ENCODE measurements around the gene PTPA.

PTPA gene

DNA sequence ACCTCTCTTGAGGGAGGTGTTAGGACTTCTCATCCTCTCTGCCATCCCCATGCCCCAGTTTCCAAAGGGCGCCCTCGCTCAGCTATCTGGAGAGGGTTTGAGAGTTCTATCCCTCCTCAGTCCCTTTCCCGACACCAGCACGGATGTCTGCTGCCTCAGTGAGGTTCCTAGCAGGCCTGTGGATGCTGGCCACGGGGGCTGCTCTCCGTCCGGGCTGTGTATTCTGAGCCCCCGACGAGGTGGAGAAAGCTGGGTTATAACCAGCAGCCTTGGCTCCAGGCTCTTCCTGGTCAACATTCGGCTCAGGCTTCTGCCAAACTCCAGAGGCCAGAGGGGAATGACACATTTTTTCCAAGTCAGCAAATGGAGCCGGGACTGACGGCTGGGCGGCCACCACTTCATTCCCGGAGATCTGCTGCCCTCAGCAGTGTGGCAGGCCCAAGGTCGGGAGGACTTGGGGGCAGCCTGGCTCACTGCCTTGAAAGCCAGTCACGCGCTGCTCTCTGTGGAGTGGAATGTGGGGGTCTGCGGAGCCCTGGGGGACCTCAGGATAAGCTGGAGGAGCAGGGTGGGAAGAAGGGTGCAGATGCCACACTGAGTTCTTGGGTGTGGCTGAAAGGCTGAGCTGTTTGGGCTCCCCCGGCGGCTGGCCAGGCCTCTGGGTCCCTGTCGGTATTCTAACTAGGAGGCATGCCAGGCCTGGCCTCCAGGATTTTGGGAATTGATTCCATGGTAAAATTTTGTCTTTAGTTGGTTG is 27.4 kb downstream of the PTPA start:
- DNase-seq (ENCODE audit: low spot score): peak; percentile 82

DNA sequence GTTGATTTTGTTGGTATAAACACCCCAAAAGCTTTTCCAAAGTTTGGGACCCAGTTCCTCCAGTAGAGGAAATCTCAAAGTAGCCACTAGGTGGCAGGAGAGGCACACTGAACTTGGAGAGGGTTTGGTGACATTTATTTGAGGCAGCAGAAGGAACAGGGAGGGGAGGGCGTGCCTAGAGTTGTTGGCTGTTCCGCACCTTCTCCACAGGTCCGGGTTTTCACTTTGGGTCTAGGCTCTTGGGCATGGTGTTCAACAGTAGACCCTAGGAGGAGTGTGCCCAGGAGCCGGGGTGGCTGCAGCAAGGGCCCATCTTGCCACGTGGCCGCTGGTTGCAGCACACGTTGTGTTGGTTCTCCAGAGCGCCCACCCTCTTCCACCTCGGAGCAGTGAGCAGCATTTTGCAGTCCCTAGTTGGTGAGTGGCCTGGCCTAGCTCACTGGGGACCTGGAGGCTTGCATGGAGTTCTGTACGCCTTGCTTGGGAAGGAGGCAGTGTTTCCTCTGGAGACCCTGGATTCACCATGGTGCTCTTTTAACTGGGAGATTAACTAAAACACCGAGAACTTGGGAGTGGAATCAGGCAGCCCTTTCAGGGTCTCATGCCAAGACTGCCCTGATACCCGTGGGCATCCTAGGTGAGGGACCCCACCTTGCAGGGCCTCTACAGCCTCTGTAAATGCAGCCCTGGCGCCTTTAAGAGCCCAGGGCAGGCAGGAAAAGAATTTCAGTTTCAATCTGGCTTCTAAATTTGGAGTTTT is 28.2 kb downstream of the PTPA start:
- peak; percentile 72 for DNase-seq (ENCODE audit: low spot score)

DNA sequence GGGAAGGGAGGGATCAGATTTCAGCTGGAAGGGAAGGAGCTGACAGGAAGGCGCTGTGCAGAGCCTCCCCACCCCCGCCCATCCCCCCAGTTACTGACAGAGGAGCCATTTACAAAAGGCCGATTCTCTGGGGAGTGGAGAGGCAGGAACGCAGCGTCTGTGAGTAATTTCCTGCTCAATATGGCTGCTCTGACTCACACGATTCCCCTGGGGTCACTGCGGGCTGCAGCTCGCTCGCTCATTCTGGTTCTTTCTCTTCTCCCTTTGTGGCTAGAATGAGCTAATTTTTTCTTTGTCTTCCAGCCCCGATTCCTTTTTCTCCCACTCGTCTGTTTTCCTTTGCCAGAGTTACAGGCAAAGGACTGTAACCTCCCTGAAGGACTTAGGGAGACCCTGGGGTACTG is 28.8 kb downstream of the PTPA start:
- peak; percentile 94 for DNase-seq (ENCODE audit: low spot score)

DNA sequence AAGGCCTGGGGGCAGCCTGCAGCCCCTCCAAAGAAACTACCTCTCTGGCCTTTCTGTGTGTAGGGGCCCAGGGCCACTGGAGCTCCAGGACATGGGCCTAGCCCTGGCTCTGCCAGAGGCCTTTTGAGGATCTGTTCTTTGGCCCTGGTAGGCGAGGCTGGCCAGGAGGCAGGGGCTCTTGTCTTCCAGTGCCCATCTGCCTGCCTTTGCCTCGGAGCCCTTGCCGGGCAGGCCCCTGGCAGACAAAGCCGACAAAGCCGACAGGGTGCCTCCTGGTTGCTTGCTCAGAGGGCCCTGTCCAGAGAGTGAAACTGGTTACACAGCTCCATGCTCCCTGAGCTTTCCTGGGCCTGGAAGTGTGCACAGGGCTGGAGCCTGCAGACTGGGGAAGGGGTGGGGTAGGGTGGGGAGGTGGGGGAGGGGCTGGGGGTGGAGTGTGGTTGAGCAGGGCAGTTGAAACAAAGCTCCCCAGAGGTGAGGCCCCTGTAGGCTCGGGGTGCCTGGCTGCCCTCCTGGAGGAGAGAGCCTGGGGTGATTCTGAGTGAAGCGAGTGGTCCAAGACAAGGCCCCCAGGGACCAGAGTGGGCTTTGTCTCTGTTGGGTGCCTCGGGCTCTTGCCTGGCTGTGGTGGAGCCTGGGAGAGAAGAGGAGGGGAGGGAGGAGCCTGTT is 29.3 kb downstream of the PTPA start:
- DNase-seq (ENCODE audit: low spot score): no peak

DNA sequence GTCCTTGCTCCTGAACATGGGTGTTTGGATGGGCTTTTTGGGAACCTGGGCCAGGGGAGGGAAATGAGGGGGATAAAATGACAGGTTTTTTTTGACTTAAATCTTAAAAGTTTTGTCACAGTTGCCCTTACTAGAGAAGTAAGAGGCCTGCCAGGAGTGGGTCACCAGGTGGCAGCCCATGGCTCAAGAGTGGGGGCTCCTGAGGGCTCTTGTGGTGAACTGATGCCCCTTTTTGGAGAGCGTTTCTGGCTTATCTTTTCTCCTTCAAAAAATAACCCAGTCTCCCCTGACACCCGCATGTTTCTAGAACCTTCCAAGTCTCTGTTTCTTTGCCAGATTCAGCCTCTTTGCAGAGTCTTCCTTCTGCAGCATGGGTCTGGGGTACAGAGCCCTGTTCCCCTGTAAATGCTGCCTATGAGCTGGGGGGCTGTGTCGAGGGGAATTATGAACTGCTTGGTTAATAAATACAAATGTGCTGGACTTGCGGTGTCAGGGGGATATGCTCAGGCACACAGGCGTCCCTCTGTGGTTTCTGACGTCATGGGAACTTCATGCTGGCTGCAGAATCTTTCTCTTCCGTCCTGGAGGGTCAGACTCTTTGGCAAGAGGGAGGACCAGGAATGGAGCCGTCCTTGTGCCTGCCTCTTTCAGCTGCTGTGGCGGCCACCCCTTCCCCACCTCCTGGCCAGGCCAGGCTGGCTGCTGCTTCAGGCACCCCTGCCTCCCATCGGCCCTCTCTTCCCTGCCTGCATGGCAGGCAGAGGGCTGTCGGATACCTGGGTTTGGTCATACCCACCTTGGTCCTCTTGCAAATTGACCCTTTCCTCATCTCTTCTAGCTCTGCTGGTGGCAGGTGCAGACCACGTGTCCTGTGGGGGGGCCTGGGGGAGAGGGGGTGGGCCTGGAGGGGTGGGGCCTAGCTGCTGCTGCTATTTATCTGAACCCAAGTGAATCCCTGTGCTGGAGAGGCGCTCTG is 30.1 kb downstream of the PTPA start:
- peak; percentile 79 for DNase-seq (ENCODE audit: low spot score)

DNA sequence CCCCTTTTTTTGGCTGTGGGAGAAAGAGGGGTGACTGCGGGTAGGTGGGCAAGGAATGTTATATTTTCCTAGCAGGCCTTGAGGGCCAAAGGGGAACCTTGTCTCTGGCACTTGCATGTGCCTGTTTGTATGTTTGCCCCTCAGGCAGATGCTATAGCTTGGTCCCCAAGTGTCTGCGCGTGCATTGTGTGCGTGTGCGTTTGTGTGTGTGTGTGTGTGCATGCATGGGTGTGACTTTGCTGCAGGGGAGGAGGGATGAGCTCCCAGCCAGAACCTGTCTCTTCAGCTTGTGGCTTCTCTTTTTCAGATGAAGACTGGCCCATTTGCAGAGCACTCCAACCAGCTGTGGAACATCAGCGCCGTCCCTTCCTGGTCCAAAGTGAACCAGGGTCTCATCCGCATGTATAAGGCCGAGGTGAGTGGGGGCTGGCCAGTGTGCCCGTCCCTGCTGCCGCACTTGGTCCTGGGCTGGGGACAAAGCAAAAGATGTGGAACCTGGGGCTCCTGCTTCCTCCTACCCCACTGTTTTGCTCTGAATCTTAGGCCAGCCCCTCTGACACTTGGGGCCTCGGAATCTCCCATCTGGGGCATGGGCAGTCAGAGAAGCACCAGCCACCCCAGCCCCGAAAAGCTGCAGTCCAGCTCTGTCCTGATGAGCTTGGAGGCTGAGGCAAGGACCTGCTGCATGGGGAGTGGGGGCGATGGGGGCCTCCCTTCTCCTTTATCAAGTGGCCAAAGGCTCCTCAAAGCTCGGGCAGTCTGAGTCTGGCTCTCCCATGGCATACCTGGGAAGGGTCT is 31.1 kb downstream of the PTPA start:
- no peak for DNase-seq (ENCODE audit: low spot score)

DNA sequence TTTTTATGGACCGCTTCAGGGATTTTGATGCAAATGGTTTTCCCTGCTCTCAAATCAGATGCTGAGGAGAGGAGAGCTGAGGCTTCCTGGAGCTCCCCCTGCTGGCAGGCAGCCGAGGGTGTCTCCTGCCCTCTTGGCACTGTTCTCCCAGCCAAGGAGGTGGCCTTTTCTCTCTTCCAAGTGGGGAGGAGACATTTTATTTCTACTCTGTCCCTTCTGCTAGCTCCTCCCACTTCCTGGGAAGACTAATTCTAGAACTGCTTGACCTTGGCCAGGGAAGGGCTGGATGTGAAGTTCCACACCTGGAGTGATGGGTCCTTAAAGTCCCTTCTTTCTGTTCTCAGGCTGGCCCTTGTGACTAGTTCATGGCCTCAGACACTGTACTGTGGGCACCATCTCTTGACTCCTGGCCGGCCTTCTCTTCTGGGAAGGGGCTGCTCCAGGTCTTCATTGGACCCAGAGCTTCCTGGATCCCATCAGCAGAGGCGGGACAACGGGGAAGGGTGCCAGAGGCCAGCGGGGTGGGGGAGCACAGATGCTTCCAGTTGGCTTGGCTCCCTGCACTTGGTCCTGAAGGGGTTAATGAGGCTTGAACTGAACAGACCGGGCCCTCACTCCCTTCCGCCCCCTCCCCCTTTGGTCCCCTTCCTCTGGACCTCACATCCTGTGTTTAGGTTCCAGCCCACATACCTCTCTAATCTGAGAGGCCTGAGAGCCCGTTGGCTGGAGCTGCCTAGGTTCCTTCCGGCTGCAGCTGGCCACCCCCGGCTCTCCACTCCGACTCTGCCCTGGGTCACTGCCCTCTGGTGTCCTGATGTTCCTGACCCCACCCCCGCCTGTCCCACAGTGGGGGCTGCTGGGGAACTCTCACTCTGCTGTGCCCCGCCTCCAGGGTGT is 32.1 kb downstream of the PTPA start:
- DNase-seq (ENCODE audit: low spot score): peak; percentile 94

DNA sequence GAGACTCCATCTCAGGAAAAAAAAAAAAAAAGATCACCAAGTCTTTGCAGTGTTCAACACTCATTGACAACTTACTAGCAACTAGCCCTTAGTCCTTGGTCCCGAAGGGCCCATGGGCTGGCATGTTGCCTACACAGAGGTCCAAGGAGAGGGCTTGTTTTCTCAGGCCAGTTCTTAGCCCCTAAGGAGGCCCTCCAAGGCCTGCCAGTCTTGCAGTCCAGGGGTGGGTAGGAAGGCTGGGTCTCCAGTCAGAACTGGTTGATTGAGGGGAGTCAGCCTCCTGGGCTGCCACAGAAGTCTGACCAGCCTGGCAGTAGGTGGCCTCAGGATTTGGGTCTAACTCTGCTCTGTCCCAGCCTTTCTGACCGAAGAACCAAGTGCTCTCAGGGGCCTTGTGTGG is 34.1 kb downstream of the PTPA start:
- no peak for DNase-seq (ENCODE audit: low spot score)

DNA sequence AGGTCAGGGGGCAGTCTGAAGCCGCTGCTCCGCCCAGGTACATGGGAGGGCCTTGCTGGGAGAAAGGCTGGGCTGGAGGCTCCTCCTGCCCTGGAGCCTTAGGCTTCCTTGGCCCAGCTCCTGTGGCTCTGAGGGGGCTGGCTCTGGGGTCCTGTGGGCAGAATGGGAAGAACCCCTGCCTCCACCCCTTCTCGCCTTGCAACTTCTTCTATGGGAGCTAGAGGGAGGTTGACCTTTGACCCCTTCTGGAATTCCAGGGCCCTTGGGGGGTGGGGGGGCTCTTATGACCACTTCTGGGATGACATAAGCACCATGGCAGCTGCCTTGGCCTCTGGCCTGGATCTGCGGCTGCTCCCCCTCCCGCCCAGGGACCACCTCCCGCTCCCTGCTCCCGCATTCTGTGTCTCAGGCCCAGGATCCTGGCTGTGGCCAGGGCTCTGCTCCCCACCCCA is 34.7 kb downstream of the PTPA start:
- DNase-seq (ENCODE audit: low spot score): peak; percentile 91

DNA sequence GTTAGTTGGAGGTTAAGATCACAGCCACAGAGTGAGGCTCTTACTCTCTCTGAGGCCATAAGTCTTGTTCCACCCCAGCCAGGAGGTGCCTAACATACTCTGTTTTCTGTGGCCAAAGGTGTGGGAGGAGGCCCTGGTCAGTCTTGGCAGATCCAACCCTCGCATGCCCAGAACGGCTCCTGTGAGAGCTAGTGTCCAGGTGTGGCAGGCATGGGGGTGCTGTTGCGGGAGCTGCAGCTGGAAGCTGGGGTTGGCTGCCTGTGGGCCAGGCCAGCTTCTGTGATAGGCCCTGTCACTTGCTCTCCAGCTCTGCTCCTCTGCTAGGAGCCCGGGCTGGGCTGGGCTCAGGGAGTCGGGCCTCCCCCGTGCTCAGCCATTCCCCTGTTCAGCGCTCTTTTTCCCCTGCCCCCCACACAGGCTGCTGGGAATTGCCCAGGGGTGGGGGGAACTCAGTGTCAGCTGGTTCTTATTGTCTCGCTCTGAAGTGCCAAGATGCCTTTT is 35.3 kb downstream of the PTPA start:
- peak; percentile 31 for DNase-seq (ENCODE audit: low spot score)

DNA sequence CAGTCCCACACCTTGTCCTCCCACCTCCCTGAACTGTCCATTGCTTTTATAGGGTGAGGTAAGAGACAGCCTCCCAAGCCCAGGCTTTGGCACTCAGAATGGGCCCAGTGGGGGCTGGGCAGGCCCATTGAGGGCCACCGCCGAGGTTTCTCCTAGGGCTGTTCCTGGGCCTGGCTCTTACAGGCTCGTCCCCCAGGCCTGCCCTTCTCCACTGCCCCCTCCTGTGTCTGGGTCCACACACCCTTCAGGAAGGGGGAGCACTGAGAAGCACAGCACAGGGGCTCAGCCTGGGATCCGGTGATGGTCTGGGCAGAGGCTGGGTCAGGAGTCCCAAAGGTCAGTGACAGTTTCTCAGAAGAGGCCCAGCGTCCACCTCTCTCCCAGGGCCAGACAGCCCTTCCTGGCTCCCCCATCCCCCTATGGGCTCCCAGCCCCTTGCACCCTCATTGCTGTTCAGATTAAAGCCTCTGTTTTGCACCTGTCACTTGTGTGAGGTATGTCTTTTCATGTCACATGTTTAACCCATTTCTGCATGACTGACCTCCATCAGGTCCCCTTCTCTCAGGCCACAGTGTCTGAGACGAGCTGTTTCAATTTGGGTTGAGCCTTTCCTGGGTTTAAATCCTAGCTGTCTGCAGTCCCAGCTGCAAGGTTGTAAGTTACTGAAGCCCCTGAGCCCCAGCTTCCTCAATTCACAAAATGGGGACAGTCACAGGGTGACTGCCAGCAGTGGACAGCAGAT is 37.4 kb downstream of the PTPA start:
- no peak for DNase-seq (ENCODE audit: low spot score)

DNA sequence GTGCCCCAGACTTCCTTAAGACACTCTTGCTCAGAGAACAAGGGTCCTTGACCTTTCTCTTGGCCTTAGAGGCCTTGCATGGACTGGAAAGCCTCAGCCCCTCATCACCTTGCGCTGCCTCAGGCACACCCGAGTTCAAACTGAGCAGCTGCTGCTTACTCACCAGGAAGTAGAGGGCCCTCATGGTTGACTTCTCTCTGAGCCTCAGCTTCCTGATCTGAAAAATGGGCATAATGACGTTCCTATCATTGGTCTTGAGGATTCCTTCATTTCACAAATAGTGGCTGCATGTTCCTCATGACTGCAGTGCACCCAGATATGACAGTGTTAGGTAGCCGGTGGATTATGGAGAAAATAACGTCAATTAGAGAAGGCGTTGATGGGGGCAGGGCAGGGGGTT is 38.2 kb downstream of the PTPA start:
- no peak for DNase-seq (ENCODE audit: low spot score)

DNA sequence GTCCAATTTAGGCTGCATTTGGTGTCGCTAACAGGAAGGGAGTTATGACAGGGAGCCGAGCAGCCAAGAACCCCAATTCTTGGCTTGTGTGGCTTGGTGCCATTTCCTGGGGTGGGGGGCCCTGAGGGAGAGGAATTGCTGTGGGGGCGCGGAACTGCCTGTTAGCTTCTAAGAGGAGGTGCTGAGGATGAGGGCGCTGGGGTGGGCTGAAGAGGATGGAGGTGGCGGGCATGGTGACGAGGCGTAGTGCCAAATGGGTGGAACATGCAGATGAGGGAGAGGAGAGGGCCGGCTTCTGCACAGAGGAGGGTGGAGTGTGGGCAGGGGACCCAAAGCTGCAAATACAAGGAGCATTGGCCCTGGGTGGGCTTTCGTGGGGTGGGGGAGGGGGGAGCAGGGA is 38.9 kb downstream of the PTPA start:
- DNase-seq (ENCODE audit: low spot score): no peak

DNA sequence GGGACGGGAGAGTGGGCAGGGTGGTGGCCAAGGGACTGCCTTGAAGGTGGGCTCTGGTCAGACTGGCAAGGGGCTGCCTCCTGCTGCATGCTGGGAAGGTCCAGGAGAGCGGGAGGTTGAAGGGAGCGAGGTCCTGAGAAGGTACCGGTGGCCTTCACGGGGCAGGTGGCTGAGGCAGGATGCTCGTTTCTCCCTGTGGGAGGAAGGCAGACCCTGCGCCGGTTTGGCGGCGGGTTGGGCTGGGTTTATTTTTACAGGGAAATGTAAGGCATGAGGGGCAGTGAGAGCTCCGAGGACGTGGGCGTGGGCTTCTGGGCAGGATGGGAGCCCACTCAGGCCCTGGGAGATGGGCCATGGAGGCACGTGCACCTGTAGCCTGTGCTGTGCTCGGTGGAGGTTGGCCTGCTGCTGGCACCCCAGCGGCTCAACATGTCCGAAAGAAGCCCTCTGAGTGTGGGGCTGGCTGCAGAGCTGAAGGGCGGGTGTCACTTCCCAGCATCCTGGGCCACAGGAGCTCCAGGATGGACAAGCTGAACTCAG is 39.5 kb downstream of the PTPA start:
- no peak for DNase-seq (ENCODE audit: low spot score)

DNA sequence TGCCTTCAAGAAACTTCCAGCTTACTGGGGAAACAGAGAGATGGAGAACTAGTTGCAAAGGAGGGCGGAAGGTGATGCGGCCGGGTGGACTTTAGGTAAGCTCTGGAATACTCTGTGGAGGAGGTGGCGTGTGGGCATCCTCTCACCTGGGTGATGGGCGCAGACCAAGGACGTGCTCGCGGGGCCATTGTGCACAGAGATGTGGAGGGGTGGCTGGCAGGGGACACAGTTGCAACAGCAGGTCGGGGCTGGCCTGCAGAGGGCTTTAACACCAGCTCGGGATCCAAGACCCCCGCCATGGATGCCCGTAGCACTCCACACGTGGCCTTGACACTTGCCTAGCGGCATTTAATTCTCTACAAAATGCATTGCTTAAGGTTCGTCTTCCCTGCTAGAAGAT is 40.3 kb downstream of the PTPA start:
- no peak for DNase-seq (ENCODE audit: low spot score)

DNA sequence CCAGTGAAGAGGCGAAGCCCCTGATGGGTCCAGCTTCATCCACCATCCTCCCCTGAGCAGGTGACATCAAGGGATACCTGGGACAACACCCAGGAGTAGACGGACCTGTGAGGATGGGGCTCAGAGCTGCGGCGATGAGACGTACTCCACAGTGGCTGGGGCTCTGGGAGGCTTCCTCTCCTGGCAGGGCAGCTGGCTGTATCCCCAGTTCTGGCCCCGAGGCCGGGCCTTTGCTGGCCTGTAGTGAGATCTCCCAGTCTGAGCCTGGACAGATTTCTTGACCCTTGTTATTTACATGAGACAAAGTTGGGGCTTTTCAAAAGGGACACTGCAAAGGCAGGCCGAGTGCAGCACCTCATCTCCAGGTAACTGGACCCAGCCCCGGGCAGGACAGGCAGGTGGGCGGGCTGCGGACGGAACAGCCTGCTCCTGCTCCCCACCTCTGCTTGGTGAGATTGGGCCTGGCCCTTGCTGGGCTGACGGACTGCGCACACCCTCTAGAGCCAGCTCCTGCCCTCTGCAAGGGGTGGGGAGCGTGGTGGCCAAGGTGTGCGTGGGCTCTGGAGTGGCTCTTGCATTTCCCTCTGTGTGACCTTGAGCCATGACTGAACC is 43.8 kb downstream of the PTPA start:
- no peak for DNase-seq (ENCODE audit: low spot score)

DNA sequence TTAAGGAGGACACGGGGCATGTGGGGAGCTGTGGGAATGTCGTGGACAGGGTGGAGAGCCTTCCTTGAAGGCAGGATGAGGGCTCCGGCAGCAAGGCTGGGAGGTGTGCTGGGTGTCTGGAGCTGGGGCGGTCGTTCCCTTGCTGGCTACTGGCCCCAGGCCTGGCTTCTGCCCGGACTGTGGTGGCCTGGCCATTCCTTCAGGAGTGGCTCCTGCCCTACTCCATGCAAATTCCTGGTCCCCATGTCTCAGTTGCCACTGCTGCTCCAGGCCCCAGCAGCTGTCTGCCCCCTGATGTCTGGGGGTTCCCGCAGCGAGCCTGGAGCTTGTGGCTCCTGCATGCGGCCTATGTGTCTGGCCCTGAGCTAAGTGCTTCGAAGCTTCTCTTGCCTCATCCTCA is 44.9 kb downstream of the PTPA start:
- no peak for DNase-seq (ENCODE audit: low spot score)
